Prostate gland (tissue), 2 donors: Measurements from ENCODE around the gene SBSN. TPM values are rescaled to one million over a fixed set of nuclear protein-coding genes. Genes with fewer than 3 reads are reported as not detected.
"Not testable (repeated sequence)": the region's sequence is repeated elsewhere in the genome, so short reads cannot be mapped to it uniquely, and the experiment has no call there.

Experiments used
- DNase-seq: peaks from one replicate; pipeline ENCODE4 v3.0.0-alpha.2; 2019; ENCODE audit warnings: low spot score
- H3K27ac ChIP-seq, 2 donors: fragments of 200-600 bp; sonication (generic); 2 replicates each; pipeline ENCODE4 v1.5.1; 2017 to 2019
- H3K27me3 ChIP-seq: fragments of 200-600 bp; sonication (generic); replicated peaks from 2 replicates; pipeline ENCODE4 v1.5.1; 2019; ENCODE audit not compliant: insufficient read depth
- H3K36me3 ChIP-seq, 2 donors: fragments of 200-600 bp; sonication (generic); 1 replicate in 1 of 2; 2 replicates in 1 of 2; pipeline versions ENCODE4 v1.5.1 to v1.8.1; 2017 to 2019
- H3K4me1 ChIP-seq: fragments of 200-600 bp; sonication (generic); replicated peaks from 2 replicates; pipeline ENCODE4 v1.5.1; 2019
- H3K4me3 ChIP-seq, 2 donors: fragments of 200-600 bp; sonication (generic); 2 replicates each; pipeline ENCODE4 v1.5.1; 2017 to 2019
- H3K9me3 ChIP-seq: fragments of 200-600 bp; sonication (generic); 2 replicates; pipeline ENCODE4 v1.5.1; 2017
- CTCF ChIP-seq, 4 experiments: fragments of 200-600 bp in 2 of 4; fragments of 450-650 bp in 2 of 4; sonication (generic) in 2 of 4; IDR thresholded peaks; 1 replicate in 3 of 4; 2 replicates in 1 of 4; pipeline ENCODE4 v1.5.1; 2016 to 2019; ENCODE audit warnings: antibody characterized with exemption in 4 of 4, mild to moderate bottlenecking in 2 of 4, moderate library complexity in 2 of 4
- POLR2A ChIP-seq: fragments of 450-650 bp; IDR thresholded peaks from one replicate; pipeline ENCODE4 v1.6.1; 2016; ENCODE audit warnings: antibody characterized with exemption, mild to moderate bottlenecking
- POLR2AphosphoS5 ChIP-seq: sonication (generic); formaldehyde crosslinking; IDR thresholded peaks from one replicate; pipeline ENCODE4 v1.6.1; 2017; ENCODE audit warnings: antibody characterized with exemption
- WGBS: methylation state at CpG from one replicate; pipeline ENCODE4 v1.1.5; 2018; 5-methylcytosine and 5-hydroxymethylcytosine counted together
- intact Hi-C: fragments of 100-400 bp; cut with DNase I; formaldehyde crosslinking; loops from one replicate; pipeline ENCODE4 v1.14.2; 2022
- total RNA-seq, 2 donors: library from RNA; depleted of rRNA; stranded (reverse); fragments of >200 nt; gene quantifications; one replicate each; pipeline ENCODE4 v1.1.0, GENCODE V29; 2016

Gene SBSN
- total RNA-seq, 2 donors from 2014 or later, result 0.32 to 4.9 TPM

- DNase-seq, result no peak
- Histone ChIP-seq H3K27ac (no peak overlapping the region), H3K27me3 (no peaks in the 10 kb centered on the region), H3K4me3 (no peak overlapping the region), H3K9me3 (no peaks in the 10 kb centered on the region), H3K36me3 (no peaks in the 10 kb centered on the region), H3K4me1 (no peaks in the 10 kb centered on the region)
- WGBS, result 51% methylated on average over 4 of the region's 4 CpGs
- TF ChIP-seq POLR2A, result no peak
- no peak for TF ChIP-seq CTCF (IDR thresholded peaks at IDR 0.05)
- no peak for TF ChIP-seq POLR2AphosphoS5
- intact Hi-C loops, result no loop called here
These were observed 52.0 kb downstream of the SBSN start for GRCh38 chr19:35476149-35476548.

GRCh38 chr19:35474594-35474993 is 53.5 kb downstream of the SBSN start:
- H3K36me3 ChIP-seq, DNase-seq, H3K4me1 ChIP-seq, H3K27ac ChIP-seq, H3K9me3 ChIP-seq, intact Hi-C loops, H3K4me3 ChIP-seq, H3K27me3 ChIP-seq: not testable (repeated sequence)
- 96% methylated on average over 7 of the region's 7 CpGs for WGBS

GRCh38 chr19:35474104-35474503 is 54.0 kb downstream of the SBSN start:
- 93% methylated on average over 14 of the region's 14 CpGs for WGBS
- Histone ChIP-seq H3K9me3 (no peaks in the 10 kb centered on the region), H3K36me3 (no peaks in the 10 kb centered on the region), H3K4me1 (no peaks in the 10 kb centered on the region), H3K4me3 (no peak overlapping the region), H3K27me3 (no peaks in the 10 kb centered on the region), H3K27ac (no peak overlapping the region)
- TF ChIP-seq POLR2A (no peak), POLR2AphosphoS5 (no peak), CTCF (IDR thresholded peaks at IDR 0.05) (no peak)
- DNase-seq, result no peak
- intact Hi-C loops, result no loop called here

Other genes starting within 250 kb of the SBSN start
- gene HAMP, start 245.8 kb downstream of the SBSN start, total RNA-seq, result 1 to 10 TPM; 2.0 to 2.2 TPM
- gene MAG, start 236.2 kb downstream of the SBSN start, total RNA-seq, result 10 to 100 TPM in 1 of 2 donors, not detected in 1; 13.9 TPM
- 10 to 100 TPM in 1 of 2 donors, not detected in 1; 14.0 TPM for gene CD22, start 199.1 kb downstream of the SBSN start, total RNA-seq
- under 1 TPM in 1 of 2 donors, not detected in 1; 0.28 TPM for gene FFAR1, start 180.4 kb downstream of the SBSN start, total RNA-seq
- gene FFAR3, start 169.9 kb downstream of the SBSN start, total RNA-seq, result 1 to 10 TPM in 1 of 2 donors, not detected in 1; 1.6 TPM
- gene GPR42, start 157.2 kb downstream of the SBSN start, total RNA-seq, result not detected
- under 1 TPM in 1 of 2 donors, not detected in 1; 0.87 TPM for gene FFAR2, start 80.1 kb downstream of the SBSN start, total RNA-seq
- 10 to 100 TPM in 1 of 2 donors, 1 to 10 TPM in 1; 3.6 to 58.6 TPM for gene KRTDAP, start 37.8 kb downstream of the SBSN start, total RNA-seq
- gene DMKN, start 14.7 kb downstream of the SBSN start, total RNA-seq, result 10 to 100 TPM; 50.9 to 80.5 TPM
- gene GAPDHS, start 5.1 kb upstream of the SBSN start, total RNA-seq, result 10 to 100 TPM in 1 of 2 donors, not detected in 1; 13.4 TPM
- 100 to 1,000 TPM; 105 to 120 TPM for gene TMEM147, start 17.3 kb upstream of the SBSN start, total RNA-seq
- gene ATP4A, start 35.3 kb upstream of the SBSN start, total RNA-seq, result 1 to 10 TPM in 1 of 2 donors, not detected in 1; 1.9 TPM
- gene PMIS2, start 57.9 kb upstream of the SBSN start, total RNA-seq, result not detected
- 10 to 100 TPM; 10.0 to 17.5 TPM for gene HAUS5, start 84.4 kb upstream of the SBSN start, total RNA-seq
- gene RBM42, start 100.7 kb upstream of the SBSN start, total RNA-seq, result 100 to 1,000 TPM in 1 of 2 donors, 10 to 100 TPM in 1; 81.4 to 114 TPM
- 1 to 10 TPM; 1.2 to 6.6 TPM for gene ETV2, start 113.4 kb upstream of the SBSN start, total RNA-seq
- 100 to 1,000 TPM; 334 to 665 TPM for gene COX6B1, start 120.0 kb upstream of the SBSN start, total RNA-seq
- 1 to 10 TPM; 3.8 to 5.5 TPM for gene UPK1A, start 138.2 kb upstream of the SBSN start, total RNA-seq
- gene ZBTB32, start 176.2 kb upstream of the SBSN start, total RNA-seq, result 1 to 10 TPM in 1 of 2 donors, not detected in 1; 3.1 TPM
- 10 to 100 TPM; 32.3 to 89.5 TPM for gene KMT2B, start 189.7 kb upstream of the SBSN start, total RNA-seq
- 10 to 100 TPM in 1 of 2 donors, 1 to 10 TPM in 1; 9.4 to 16.1 TPM for gene IGFLR1, start 214.1 kb upstream of the SBSN start, total RNA-seq
- gene U2AF1L4, start 217.1 kb upstream of the SBSN start, total RNA-seq, result 10 to 100 TPM; 14.6 to 45.0 TPM
- gene PSENEN, start 217.3 kb upstream of the SBSN start, total RNA-seq, result 10 to 100 TPM; 39.9 to 65.2 TPM
- gene LIN37, start 220.3 kb upstream of the SBSN start, total RNA-seq, result 10 to 100 TPM in 1 of 2 donors, 1 to 10 TPM in 1; 4.2 to 13.0 TPM
- gene HSPB6, start 228.7 kb upstream of the SBSN start, total RNA-seq, result 10 to 100 TPM; 32.2 to 78.5 TPM
- gene PROSER3, start 229.9 kb upstream of the SBSN start, total RNA-seq, result 10 to 100 TPM; 13.6 to 19.2 TPM
- gene ARHGAP33, start 247.3 kb upstream of the SBSN start, total RNA-seq, result 10 to 100 TPM; 13.2 to 38.1 TPM